HG03159 (cell line): Measurements from ENCODE around the gene MRPL24.
"Not testable (repeated sequence)": the region's sequence is repeated elsewhere in the genome, so short reads cannot be mapped to it uniquely, and the experiment has no call there.

ENCODE experiments used
- ATAC-seq: cut with Tn5 transposase; IDR thresholded peaks from one replicate; pipeline ENCODE4 v1.9.1; 2021; ENCODE audit warnings: mild to moderate bottlenecking, moderate library complexity; ENCODE audit not compliant: unreplicated experiment

Gene MRPL24

DNA sequence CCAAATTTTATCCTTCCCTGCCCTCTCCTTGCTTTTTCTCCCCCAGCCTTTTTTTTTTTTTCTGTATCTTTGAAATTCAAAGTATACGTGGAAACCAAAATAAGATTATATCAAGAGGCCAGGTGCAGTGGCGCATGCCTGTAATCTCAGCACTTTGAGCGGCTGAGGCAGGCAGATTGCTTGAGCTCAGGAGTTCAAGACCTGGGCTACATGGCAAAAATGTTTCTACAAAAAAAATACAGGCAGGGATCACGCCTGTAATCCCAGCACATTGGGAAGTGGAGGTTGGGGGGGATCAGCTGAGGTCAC lies 19.9 kb upstream of the MRPL24 start:
- no peak for ATAC-seq

DNA sequence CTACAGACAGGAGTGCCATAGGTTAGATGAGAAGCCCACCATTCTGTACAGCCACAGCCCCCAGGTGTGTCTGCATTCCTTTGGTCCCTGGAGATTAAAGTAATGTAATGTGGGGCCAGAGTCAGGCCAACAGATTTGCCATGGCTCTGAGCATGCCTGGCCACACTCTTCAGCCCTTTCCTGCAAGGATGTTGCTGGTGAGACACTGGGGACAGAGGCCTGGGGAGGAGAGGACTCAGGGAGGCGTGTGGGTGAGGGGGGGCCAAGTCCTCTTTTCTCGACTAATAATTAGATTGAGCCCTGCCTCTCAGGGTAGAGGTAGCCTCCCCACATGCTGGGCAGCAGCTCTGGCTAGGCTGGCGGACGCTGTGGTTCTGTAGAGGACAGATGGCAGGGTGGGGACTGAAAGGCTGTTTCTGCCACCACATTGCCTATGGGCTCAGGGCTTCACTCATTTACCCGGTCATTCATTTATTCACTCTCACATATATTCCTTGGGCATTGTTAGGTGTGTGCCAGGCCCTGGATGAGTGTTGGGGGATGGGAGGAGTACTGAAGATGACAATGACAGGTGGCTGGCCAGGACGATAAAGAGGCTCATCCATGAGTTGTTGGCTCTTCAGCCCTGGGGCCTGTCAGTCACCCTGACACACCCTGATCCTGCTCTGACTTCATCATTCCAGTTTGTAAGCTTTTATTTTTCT lies 19.4 kb upstream of the MRPL24 start:
- no peak for ATAC-seq

DNA sequence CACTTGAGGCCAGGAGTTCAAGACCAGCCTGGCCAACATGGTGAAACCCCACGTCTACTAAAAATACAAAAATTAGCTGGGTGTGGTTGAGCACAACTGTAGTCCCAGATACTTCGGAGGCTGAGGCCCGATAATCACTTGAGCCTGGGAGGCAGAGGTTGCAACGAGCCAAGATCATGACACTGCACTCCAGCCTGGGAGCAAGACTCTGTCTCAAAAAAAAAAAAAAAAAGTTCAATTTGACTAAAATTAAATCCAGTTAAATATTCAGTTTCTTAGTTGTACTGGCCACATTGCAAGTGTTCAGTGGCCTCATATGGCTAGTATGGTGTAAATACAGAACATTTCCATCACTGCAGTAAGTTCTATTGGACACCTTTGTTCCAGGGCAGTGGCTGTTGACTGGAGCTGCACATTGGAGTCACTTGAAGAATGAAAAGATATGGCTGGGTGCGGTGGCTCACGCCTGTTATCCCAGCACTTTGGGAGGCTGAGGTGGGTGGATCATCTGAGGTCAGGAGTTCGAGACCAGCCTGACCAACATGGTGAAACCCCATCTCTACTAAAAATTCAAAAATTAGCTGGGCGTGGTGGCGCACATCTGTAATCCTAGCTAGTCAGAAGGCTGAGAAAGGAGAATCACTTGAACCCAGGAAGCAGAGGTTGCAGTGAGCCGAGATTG lies 16.8 kb upstream of the MRPL24 start:
- ATAC-seq: not testable (repeated sequence)

DNA sequence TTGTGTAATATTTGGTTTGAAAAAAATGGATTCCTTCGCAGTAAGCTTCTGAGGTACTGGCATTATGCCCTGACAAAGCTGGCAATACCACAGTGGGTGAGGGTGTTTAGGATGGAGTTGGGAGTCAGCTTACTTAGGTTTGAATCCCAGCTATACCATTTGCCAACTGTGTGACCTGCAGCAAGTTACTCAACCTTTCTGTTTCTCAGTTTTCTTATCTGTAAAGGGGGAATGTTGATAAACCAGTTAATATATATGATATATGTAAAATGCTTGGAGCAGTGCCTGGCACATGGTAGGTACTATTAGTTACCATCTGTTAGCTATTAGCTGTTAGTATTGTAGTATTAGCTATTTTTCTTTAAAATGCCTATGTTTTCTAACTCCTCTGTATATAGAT lies 15.5 kb upstream of the MRPL24 start:
- no peak for ATAC-seq

DNA sequence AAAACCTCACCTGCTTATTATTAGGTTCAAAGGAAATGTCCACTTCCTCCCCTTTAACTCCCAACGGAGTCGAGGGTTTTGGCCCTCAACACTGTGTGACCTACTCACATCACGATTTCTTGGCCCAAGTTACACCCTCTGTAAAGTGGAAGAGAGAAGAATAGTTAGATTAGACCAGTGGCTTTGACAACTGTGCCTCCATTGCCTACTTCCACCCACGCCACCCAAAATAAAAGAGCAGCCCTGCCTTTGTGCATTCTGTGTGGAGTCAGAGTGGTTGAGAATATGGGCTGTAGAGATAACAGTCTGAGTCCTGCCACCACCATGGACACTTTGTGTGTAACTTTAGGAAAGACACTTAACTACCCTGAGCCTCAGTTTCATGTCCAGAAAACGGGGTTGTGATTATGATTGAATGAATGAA lies 14.7 kb upstream of the MRPL24 start:
- no peak for ATAC-seq

DNA sequence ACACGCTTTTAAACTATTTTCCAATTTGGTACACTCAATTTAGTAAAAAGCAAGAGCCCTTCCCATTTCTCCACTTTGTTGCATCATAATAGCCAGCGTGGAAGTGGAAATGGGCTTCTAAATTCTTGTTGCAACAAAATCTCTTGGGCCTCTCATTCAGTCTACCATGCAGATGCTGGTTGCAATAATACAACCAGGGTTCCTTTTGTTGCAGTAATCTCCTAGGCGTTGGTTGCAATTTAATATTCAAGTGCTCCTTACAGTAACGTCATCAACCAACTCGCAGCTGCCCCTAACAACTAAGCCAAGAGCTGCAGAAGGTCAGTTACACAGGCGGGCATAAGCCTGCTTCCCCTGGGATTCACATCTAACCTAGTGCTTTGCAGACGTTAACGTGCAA lies 13.3 kb upstream of the MRPL24 start:
- no peak for ATAC-seq

DNA sequence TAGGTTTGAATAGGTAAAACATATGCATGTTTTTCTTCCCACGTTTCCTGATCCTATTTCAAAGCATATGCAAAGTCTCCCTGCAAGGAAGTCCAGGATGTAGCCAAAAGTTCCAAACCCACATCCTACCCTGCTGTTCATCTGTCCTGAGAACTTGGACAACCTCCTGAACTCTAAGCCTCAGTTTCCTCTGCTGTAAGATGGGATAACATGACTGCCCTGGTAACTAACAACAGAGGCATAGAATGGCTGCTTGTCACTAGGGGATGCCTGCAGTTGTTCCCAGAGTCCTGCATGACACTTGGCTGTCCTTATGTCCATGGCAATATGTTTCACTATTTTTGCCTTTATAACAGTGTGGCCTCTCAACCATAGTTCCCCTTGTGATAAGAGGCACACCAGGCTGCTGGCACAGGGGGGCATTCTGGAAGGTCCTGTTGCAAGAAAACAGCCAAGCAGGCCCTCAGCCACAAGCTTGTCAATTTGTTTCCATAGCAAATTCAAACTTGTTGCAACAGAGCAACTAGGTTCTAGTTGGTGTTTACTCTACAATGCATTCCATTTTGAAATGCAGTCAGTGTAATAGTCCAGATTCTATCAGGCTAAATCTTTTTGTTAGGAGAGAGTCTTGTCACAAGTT lies 12.1 kb upstream of the MRPL24 start:
- no peak for ATAC-seq

DNA sequence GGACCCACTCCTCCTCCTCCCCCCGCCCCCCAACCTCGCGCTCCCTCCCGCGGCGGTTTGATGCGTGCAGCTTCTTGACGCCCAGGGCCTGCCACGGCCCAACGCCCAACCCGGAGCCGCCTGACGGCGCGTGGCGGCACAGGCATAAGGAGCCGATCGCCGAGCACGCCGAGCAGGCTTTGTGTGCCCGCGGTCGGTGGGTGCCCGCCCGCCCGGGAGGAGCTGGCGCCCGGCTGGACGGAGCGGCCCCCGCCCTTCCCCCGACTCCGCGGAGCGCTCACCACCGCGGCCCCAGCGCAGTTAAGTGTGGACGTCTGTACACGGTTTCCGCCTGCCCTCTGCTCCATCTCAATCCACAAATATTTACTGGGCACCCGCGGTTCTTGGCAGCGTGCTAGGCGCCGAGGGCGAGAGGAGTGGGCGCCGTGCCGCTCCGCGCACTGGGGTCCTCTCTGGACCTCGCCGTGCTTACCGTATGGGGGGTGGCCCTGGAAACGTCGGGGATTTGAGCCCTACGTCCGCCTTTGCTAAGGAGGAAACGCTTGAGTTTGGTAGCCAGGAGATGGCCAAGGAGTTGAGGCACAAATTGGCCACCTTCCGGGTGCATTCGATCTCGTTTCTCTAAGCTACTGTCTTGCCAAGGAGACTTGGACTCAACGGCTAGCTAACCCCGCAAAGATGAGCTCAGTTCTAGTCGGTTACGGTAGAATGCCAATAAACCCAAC lies 11.0 kb upstream of the MRPL24 start:
- ATAC-seq: peak; percentile 63

DNA sequence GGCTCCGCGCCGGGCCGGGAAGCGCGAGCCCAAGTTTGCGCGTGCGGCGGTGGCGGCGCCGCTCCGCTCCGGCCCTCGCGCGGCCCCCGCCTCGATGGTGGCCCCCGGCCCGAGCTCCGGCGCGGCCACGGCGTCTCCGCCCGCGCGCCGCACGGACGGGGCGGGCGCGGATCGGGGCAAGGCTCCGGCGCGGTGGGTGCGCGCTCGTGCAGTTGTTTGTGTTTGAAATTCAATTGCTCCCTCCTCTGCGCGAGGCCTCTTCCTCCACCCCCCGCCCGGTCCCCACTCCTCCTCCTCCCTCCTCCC lies 10.5 kb upstream of the MRPL24 start, which contains the start of gene HDGF:
TSS of gene HDGF (minus strand) at position 225 of the 306 bp plus-strand sequence. CDS start 246 bp downstream, outside the sequence.
- ATAC-seq: no peak

DNA sequence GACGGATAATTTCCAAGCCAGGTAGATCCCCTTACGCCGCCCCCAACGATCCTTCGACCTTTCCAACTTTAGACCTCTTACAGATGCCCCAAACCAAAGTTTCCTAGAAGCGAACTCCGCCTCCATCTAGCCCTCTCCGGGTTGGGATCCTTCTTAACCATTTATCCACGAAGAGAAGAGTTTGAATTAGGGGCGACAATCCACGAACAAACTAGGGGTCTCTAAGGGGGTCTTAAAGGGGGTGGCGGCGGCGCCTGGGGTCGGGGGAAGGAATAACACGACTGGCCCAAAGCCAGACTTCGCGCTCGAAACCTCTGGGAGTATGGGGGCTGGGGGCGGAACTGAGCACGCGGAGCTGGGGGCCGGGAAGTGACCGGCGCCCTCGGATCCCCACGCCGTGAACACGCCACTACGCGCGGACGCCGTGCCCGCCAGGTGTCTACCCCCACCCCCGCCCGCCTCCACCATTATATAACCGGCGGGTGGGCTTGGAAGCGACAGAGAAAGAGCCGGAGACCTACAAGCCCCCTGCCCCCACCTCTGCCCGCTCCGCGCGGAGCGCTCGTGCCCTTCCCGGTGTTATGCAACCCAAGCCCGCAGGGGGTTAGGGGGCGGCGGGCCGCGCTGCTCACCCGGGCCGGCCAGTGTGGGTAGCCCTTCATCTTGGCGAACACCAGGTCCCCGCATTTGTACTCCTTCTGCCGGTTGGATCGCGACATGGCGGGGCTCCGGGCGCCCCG lies 10.0 kb upstream of the MRPL24 start:
- ATAC-seq: peak; percentile 26

DNA sequence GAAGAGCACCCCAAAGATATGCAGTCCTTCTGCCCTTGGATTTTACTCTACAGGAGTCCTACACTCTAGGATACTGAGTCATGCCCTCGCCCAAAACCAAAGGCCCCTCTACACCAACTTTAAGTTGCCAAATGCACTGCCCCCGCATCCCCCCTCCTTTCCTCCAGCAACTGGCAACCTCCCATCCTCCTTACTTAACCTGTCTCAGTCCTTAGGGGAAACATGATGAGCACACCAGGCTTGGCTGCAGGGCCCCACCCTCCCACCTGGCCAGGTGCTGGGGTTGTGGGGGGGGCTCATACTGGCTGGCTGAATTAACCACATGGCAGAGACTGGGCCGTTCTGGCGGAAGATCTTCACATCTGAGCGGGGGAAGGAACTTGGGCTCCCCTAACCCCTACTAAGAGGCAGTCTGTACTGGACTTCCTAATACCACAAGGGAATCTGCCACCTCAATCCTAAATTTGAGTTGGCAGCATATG lies 9.3 kb upstream of the MRPL24 start:
- ATAC-seq: no peak

DNA sequence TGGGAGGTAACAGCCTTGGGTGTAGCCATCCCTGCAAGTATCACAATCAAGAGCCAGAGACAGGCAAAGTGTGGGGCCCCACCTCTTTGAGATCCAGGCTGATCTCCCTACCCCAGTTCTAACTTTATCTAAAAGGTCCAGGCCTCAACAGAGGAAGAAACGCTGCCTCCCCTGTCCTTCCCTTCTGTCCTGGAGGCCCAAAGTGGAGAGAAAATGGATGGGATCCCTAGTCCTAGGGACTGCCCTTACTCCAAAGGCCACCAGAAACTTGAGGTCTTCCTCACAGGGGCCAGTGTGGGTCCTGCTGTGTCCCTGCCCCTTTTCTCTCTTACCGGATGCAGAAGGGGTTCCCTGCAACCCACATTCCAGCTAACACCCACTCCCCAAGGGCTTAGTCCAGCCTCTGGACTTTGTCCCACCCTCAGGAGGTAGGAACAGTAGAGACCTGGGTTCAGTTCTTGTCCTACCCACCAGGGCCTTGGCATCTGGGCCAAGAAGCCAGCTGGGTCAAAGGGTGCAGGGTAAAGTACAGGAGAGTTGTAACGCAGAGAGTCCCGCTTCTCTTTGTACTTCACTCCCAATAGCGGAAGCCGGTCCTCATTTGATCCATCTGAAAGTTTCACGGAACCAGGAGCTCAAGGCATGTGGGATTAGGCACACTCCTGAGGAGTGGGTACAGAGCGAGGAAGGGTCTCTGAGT lies 8.7 kb upstream of the MRPL24 start:
- ATAC-seq: no peak

DNA sequence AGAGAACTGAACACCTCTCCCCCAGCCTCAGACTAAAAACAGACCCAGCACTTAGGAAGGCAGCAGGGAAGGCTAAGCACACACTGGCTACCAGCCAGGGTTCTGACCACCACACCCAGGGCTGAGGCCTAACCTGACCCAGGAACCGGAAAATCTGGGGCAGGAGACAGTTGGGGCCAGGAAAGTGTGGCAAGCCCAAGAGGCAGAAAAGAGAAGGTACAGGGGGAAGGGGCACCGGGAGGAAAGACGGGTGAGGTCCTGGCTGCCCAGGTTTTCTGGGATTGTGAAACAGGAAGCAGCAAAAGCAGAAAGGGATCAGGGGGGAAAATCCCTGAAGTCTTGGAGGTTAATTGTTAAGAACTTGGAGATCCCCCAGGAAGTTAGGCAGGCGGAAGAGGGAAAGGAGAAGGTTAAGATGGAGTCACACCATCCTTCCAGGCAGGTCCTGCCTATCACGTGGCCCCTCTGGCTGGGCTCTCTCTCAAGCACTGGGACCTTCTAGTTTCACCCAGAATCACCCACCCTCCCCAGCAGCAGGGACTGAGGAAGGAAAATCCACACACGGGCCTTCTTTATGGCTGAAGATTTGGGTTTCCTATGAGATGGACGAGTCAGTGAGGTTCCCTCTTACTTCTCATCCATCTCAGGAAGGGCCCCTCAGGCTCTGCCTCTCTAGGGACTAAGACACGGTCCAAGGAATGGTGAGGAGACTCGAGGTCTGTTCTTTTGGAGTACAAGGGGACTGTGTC lies 8.0 kb upstream of the MRPL24 start:
- ATAC-seq: no peak

DNA sequence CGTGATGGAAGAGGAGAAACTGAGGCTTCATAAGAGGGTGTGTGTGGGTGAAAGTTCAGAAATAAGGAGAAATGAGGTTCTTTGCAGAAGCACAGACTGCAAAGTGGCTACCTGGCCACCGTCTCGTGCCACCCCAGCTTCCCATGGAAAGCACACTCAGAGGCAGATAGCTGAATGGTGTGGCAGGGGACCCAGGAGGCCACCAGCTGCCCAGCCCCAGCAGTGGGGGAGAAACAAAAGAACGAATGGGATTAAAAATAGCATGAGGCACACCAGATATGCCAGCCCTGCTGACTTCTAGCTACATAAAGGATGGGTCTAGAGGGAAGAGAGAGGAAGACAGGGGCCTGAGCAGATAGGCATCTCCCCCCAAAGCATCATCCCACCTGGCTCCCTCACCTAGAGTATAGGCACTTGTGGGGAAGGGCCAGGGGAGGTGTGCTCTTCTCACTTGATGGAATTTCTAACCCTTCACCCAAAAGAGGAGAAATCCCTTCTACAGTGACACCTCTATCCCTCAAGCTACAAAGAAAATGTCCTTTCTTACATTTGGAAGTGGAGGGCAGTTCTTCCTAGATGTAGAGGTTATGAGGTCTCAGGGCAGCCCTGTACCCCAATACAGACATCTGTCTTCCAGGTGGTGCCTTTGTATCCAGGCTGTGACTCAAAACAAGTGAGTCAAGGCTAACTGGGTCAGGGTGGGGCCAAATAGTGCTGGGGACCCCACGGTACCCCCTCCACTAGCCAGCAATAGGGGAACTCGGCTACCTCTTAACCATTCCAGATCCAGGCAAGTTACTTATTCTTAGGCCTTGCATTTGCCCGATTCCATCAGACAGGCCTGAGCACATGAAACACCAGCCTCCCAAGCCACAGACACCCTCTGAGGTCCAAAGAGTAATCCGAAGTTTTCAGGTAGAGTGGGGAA lies 7.1 kb upstream of the MRPL24 start:
- no peak for ATAC-seq

DNA sequence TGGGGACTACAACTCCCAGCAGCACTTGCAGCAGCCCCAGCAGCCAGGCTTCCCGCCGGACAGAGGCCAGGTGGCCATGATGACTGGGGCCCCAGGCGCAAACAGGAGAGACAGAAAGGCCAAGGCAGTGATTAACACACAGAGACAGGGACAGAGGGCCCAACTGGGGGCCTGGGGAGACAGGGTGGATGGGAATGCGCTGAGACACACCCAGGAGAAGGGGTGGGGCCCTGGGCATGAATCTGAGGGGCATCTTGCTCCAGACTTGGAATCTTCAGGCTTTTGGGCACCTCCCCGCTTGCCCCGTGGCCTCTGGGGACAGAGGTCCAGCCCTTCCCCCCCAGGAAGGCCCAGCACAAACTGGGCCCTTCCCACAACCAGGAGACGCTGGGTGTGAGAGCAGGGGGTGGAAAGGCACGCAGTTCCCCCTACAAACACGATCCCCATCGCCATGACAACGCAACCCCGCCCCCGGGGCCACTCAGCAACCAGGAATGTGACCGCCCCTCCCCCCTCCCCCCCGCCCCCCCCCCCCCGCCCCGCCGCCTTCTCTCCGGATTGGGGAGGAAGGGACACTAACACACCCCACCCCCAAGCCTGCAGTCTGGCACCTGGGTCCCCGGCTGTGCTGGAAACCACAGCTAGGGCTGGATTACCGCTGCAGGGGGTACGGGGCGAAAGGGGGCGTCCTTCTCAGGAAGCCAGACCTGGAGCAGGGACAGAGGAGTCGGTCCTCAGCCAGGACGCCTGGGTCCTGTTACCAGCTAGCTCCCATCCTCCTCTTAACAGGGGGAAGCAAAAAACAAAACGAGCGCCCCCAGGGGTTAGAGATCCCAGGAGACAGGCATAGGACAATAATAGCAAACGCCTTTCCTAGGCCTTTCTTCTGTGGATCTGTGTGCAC lies 6.1 kb upstream of the MRPL24 start:
- no peak for ATAC-seq

DNA sequence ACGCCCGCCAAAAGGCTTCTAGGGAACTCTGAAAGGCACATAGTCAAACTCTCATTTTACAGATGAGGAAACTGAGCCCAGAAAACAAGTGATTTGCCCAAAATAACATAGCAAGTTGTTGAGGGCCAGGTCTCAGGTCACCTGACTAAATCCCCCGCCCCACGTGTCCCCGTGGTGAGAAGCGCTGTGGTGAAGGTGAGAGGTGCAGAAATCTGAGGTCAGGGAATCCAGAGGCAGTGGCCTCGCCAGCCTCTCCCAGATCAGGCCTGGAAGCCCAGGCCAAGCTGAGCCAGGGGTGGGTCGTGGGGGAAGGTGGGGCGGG lies 5.5 kb upstream of the MRPL24 start:
- no peak for ATAC-seq

DNA sequence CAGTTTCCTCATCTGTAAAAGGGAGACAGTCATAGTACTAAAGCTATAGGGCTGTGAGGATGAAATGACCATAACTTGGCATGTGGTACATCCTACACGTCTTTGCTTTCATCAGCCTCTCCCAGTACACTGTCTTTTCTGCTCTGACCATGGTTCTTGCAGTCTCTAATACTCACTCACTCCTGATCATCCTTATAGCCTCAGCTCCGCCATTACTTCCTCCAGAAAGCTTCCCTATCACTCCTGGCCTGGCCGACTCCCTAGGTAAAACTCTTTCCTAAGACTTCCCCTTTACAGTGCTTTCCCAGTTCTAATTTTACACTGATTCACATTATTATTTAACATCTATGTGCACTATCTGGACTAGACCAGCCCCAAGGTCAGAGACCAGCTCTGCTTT lies 5.0 kb upstream of the MRPL24 start:
- no peak for ATAC-seq
